ENCODE measurements around the gene ABCC9. TPM values are rescaled to one million over a fixed set of nuclear protein-coding genes. Genes with fewer than 3 reads are reported as not detected.
"Not testable (repeated sequence)": the region's sequence is repeated elsewhere in the genome, so short reads cannot be mapped to it uniquely, and the experiment has no call there.

ABCC9 gene
- total RNA-seq, 1 donor from 2014 or later = 3.0 TPM

DNA sequence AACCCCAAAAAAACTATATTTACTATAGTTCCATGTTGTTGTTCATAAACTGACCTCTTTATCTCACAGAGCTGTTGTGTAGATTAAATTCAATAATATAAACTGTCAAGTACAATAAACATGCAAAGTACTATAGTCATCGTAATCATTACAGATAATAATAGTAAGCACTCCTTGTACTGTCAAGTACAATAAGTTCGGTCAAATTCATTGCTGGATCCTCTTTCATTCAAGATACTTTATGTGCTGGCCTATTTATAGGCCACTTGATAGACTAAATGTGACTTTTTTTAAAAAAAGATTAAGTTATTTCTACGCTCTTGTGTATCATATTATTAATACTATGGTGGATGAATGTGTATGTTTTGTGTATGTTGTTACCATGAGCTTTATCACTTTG, 127.5 kb downstream of the ABCC9 start:
- ATAC-seq = no peak

DNA sequence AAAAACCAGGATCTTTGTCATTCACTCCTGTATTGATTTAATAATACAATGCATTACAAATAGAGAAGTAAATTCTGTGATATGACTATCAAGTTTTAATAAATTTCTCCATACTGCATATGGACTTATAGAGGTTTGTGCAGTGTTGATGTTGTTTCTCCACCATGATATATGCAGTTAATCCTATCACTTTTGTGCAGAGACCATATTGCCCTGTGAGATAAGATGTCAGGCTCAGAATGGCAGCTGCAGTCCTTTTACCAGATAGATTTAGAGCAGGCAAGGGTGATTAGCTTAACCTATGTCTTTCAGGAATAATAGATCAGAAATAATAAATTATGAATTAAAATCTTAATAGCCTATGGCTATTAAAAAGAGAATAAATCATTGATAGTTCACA, 128.1 kb downstream of the ABCC9 start:
- ATAC-seq = no peak

DNA sequence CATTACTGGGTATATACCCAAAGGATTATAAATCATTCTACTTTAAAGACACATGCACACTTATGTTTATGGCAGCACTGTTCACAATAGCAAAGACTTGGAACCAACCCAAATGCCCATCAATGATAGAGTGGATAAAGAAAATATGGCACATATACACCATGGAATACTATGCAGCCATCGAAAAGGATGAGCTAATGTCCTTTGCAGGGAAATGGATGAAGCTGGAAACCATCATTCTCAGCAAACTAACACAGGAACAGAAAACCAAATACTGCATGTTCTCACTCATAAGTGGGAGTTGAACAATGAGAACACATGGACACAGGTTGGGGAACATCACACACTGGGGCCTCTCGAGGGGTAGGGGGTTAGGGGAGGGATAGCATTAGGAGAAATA, 128.9 kb downstream of the ABCC9 start:
- ATAC-seq = not testable (repeated sequence)

DNA sequence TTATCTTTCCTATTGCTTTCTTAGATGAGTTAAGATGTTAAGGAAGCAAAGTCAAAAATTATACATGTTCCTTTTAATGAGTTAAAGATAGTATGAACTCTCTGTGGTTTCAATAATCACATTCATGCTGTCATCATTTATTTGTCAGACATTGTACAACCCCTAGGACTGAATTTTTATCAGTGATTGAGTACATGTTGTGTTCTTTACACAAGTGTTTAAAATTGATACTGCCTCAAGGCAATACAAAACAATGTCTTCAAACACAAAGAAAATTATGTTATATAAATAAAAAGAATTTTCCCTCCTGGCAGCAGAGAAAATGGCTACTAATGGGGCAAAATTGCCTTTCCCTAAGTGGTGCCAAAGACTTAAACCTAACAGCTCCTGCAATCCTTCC, 132.1 kb downstream of the ABCC9 start:
- ATAC-seq = no peak

DNA sequence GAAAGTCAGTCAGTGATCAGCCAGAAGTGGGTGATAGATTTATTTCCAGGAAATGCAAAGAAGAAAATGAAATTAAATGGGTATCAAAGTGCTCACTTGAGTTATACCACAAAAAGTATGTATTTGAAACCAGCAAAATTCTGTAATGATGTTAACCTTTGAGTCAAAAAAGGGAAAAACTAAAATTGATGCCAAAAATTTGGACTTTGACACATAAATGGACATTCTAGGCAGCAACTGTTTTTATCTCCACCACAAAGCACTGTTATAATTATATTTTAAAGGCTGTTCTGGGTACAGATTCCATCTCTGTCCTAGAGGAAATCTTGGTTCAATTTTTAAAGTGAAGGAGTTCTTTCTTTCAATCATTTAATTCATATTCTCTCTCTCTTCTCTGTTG, 135.0 kb downstream of the ABCC9 start:
- no peak for ATAC-seq

DNA sequence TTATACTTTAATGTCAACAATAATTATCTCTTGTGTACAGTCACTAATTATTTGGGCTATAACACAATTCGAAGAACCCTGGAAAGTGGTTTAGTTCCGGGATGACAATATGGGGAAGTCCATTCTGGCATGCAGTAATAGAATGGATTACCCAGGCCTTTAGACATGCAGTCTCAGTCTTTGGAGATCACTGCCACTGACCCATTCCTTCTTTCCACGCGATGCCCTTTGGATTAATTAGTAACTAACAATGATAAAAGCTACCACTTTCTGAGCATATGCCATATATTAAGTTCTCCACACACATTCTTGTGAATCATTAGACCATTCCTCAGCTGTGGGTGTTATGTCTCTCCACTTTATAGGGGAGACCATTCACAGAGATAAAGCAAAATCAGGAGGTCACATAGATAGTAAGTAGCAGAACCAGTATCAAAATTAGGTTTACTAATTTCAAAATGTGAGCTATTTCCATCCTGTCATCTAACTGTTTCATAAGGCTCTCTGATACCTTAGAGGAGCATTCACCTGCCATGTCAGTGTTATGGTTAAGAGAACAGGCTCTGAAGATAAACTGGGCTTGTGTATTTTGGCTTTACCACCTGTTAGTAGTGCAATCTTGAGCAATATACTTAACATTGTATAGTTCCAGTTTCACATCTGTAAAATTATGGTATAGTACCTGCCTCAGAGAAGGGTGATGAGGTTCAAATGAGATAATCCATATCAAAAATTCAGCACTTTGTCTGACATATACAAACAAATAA, 139.5 kb downstream of the ABCC9 start:
- ATAC-seq = no peak

DNA sequence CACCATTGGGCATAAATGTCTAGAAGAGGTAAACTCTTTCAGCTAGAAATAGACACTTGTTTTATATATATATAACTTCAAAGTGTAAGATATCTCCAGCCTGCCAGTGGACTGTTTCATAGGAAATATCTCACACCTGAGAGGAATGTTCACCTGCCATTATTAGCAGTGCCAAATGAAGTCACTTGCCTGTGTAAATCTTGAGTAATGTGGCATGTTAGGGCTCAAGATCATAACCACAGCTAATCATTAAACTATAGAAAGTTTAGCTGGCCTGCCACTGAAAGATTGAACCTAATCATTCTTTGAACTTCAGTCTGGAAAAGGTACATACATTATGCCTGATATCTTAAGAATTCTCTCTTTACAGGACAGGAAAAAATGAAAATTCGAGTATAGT, 141.2 kb downstream of the ABCC9 start:
- ATAC-seq = no peak

DNA sequence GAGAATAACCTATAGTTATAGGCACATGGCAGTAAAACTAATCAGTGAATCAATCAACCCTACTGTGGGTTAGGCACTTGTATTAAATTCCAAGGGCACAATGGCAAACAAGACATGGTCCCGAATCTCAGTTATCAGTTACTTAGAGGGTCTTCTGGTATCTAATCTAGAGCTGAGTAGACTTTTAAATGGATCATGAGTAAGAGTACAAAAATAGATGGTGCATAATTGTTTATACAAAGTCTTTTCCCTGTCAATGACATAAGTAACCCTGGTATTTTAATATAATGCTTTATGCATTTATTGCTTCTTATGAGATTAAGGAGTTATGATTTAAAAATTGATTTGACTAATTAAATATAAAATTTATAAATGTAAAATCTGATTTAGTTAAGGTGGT, 143.7 kb downstream of the ABCC9 start:
- no peak for ATAC-seq

DNA sequence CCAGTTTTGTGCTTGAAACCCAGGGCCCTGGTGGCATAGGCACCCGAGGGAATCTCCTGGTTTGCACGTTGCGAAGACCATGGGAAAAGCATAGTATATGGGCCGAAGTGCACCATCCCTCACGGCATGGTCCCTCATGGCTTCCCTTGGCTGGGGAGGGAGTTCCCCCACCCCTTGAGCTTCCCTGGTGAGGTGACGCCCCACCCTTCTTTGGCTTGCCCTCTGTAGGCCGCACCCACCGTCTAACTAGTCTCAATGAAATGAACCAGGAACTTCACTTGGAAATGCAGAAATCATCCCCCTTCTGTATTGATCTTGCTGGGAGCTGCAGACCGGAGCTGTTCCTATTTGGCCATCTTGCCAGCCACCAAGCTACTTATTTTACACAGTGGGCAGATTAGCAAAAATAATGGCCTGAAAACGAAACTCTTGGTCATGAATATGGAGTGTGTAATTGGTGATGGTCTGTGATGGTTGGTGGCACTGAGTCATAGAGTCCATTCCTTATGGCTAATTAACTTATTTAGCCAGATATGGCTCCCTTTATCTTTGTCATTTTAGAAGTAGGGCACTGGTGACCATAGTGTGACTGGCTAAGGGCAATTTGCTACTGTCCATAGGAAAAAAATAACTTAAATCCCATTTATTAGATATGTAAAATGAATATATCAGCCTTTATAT, 145.4 kb downstream of the ABCC9 start:
- no peak for ATAC-seq

DNA sequence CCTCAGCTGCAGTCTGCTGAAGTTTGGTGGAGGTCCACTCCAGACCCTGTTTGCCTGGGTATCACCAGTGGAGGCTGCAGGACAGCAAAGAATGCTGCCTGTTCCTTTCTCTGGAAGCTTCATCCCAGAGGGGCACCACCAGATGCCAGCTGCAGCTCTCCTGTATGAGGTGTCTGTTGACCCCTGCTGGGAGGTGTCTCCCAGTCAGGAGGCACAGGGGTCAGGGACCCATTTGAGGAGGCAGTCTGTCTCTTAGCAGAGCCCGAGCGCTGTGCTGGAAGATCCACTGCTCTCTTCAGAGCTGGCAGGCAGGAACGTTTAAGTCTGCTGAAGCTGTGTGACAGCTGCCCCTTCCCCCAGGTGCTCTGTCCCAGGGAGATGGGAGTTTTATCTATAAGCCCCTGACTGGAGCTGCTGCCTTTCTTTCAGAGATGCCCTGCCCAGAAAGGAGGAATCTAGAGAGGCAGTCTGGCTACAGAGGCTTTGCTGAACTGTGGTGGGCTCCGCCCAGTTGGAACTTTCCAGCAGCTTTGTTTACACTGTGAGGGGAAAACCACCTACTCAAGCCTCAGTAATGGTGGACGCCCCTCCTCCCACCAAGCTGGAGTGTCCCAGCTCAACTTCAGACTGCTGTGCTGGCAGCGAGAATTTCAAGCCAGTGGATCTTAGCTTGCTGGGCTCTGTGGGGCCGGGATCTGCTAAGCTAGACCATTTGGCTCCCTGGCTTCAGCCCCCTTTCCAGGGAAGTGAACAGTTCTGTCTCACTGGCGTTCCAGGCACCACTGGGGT, 146.2 kb downstream of the ABCC9 start:
- ATAC-seq = not testable (repeated sequence)

DNA sequence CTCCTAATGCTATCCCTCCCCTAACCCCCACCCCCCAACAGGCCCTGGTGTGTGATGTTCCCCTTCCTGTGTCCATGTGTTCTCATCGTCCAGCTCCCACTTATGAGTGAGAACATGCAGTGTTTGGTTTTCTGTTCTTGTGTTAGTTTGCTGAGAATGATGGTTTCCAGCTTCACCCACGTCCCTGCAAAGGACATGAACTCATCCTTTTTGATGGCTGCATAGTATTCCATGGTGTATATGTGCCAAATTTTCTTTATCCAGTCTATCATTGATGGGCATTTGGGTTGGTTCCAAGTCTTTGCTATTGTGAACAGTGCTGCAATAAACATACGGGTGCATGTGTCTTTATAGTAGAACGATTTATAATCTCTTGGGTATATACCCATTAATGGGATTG, 151.5 kb downstream of the ABCC9 start:
- not testable (repeated sequence) for ATAC-seq

DNA sequence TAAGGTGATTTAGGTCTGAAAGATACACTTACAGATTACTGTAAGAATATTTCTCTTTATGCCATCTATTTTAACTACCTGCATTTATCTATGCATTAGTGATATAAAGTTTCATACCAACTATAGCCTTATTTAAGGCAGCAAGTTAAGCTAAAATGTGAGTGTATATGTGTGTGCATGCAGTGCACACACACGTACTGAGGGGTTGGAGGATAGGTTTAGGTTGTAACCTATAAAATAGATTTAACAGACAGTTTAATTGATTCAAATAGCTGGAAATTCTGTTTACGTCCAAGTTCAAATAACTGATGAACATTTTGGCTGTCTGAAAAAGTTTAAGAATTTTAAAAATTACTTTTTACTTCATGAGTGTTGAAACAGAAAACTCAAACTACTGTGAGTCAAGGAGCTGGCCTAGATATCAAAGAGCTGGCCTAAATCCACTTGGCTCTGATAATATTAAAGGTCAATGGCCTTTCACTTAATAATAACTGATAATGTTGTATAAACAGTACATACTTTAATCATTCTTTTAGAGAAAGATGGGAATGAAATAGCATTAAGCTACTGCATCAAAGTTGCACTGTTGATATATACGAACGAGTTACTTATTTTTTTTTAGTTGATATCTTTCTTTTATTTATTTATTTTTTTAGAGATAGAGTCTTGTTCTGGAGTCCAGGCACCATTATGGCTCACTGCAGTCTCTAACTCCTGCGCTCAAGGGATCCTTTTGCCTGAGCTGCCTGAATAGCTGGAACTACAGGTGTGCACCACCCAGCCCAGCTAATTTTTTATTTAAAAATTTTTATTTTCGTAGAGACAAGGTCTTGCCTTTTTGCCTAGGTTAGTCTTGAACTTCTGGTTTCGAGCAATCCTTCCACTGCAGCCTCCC, 152.9 kb downstream of the ABCC9 start:
- ATAC-seq = no peak

DNA sequence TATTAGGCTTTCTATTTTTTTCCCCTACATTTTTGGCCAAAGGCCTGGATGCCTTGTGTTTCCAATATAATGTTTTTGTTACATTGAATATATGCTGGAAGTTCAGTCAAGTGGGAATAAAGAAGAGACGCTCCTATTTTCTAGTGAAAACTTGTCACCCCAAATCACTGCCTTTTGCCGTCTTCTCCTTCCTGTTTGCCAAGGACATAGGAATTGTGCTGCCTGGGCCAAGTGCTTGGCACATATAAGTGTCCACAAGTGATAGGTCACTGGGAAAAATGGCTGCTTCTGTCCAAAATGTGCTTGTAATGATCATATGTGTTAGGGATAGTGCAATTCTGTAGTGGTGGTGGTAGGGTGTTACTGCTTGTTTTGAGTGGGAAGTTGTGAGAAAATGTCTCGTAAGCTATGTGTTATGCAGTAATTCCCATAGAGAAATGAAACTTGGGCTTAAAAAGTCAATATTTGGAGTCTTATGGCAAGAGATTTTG, 155.1 kb downstream of the ABCC9 start:
- no peak for ATAC-seq

DNA sequence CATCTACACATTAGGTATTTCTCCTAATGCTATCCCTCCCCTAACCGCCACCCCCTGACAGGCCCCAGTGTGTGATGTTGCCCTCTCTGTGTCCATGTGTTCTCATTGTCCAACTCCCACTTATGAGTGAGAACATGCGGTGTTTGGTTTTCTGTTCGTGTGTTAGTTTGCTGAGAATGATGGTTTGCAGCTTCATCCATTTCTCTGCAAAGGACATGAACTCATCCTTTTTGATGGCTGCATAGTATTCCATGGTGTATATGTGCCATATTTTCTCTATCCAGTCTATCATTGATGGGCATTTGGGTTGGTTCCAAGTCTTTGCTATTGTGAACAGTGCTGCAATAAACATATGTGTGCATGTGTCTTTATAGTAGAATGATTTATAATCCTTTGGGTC, 158.5 kb downstream of the ABCC9 start:
- not testable (repeated sequence) for ATAC-seq

DNA sequence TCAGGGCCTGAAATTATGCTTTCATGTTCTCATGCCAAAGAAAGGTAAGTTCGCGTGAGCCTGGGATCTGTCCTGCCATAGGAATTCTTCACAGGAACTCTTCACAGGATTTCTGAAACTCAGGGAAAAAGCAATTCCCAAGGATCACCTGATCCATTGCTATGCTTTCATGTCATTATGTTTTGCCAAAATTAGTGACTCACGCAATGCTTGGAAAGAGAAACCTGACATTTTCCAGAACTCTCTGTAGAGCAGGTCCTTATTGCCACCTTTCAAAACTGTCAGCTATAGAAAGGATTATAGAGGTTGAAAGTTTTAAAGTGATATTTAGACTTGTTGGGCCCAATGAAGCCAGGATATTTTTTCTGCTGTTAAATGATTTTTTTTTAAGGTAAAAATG, 160.4 kb downstream of the ABCC9 start:
- ATAC-seq = no peak

DNA sequence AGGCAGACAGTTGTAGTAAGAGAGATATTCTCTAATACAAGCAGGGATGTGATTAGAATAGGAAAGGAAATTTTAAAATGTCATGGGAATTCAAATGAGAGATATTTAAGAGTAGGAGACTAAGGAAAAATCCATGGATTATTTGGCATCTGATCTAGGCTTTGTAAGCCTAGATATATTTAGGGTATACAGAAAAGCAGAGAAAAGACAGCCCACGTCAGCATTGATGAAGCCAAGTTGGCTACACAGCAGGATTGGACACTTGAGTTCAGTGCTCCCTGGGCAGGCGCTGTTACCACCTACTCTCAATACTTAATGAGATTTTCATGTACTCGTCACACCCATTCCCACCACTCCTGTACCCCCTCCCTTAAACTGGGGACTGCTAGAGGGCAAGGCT, 165.1 kb downstream of the ABCC9 start:
- ATAC-seq = no peak

DNA sequence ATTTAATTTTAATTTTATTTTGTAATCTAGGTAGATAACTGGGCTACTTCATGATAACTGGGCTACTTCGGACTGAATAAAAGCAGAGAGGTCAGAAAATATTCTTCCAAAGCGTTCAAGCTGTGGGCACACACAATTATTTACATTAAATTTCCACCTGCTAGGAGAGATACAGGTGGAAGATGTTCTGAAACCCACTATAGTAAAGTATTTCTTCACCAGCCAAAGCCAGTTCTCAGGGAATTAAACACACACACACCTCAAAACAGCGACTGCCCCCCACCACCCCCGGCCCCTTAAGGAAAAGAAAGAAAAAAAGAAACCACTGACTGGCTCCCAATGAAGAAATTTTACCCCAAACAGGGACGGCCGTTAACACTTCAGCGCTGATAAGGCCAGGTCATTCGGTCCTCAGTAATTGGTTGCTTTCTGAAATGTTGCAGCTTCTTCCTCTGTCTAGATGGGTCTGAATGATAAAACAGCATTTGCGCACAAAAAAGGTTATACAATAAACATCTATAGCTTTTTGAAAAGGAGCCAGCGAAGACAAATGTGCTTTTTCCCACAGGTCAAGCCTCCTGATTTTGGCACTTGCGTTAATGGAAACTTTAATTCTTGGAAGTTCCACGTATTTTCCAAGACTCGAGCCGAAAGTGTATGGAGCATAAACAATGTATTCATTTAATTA, 165.9 kb downstream of the ABCC9 start:
- no peak for ATAC-seq

DNA sequence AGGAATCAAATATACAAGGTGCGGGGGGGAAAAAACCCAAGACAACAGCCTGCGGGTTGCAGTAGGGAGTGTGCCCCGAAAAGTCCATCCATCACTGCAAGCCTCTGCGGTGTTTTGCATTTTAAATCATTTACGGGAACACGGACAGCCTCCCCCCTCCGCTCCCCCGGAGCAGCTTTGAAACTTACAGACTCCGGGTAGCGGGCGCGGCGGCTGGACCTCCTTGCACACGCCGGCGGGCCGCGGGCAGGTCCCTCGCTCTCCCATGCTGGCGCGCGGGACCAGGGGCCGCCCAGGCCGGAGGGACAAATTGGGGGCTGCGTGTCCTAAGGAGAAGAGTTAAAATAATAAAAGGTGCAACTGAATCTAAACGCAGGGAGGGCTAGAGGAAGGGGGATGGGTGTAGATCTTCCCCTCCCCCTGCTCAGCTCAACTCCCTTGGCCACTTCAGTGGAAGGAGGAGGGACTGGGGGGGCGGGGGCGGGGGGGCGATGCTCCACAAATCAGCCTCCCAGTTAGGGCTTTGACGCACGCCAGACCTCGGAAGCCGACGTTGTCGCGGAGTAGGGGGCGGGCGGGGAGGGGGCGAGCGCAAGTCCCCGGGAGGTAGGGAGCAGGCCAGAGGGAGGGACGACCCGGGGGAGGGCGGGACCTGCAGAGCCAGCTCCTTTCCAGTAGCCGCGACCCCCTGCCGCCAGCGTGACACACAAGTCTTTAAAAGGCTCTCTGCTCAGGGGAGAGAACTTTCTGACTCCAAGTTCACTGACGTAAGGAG, 166.7 kb downstream of the ABCC9 start, which contains the start of gene KCNJ8:
Gene KCNJ8, minus strand, starts transcription at position 349 of the 775 bp plus-strand sequence. CDS start 1,090 bp downstream, outside the sequence.
- ATAC-seq = no peak

DNA sequence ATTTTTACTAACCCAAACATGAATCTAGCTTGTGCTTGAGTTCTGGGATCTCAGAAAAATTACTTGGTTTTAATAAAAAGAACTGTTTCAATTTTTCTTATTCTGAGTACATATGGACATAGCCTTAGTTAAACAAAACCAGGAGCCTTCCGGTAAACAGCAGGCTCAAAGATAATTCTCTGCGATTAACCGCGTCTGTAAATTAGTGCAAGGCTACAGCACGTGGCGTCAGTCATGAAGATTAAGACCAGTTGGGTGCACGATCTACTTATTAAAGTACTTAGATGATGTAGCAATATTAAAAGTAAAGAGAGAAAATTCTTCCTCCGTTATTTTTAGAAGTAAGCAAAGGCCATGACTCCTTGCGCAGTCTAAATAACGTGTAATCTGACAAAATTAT, 167.4 kb downstream of the ABCC9 start:
- no peak for ATAC-seq

DNA sequence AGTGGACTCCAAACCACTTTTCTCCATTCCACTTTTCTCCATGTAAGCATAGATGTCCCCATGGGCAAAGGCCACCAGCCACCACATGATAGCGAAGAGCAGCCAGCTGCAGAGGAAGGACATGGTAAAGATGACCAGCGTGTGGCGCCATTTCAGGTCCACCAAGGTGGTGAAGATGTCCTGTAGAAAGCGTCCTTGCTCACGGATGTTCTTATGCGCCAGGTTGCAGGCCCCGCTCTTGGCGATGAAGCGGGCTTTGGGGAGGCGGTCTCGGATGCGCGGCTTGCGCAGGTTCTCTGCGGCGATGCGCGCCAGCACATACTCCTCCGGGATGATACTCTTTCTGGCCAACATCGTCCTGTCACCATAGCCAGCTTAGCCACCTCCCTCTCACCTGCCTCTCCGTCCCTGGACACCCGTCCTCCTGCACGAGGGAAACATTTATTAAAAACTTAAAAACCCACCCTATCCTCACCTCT, 167.9 kb downstream of the ABCC9 start:
- no peak for ATAC-seq

DNA sequence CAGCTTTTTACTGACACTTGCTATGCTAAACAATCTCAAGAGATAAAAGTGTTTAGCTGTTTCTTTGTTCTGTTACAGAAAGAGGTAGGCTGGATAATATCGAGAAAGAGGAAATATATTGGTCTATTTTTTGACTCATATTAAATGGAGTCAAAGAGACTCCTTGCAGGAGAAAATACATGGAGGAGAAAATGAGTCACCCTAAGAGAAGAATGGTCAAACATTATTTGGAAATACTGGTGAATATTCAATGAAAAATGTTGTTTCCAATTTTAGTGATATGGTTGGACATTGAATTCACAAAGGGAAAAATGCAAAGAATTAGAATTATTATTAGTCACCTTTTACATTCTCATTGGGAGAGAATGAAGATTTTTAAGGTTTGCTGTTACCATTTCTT, 169.9 kb downstream of the ABCC9 start:
- ATAC-seq = no peak
